ENCODE data around the gene NPEPPS. TPM values are rescaled to one million over a fixed set of nuclear protein-coding genes. Genes with fewer than 3 reads are reported as not detected.
A peak's percentile ranks its signal among the peaks of the same experiment; 100 is the strongest.

The NPEPPS gene
- polyA plus RNA-seq, 2 donors: 110 to 115 TPM

- no peaks in the 10 kb centered on the region for H3K36me3 ChIP-seq (ENCODE audit: control insufficient read depth in 2 of 2, insufficient read depth in 2 of 2, low read length in 1 of 2)
- WGBS, 2 donors: 74 to 77% methylated on average over 3 of the region's 3 CpGs
- no peak overlapping the region for H3K27ac ChIP-seq (ENCODE audit: low read depth in 2 of 2, low read length in 1 of 2)
- no peaks in the 10 kb centered on the region for H3K4me1 ChIP-seq (ENCODE audit: control insufficient read depth in 2 of 2, insufficient read depth in 2 of 2, low read length in 1 of 2)
- no peaks in the 10 kb centered on the region for H3K9me3 ChIP-seq (ENCODE audit: control insufficient read depth in 2 of 2, insufficient read depth in 1 of 2, low read depth in 1 of 2, low read length in 1 of 2)
- no peaks in the 10 kb centered on the region for H3K27me3 ChIP-seq (ENCODE audit: control insufficient read depth in 1 of 2, insufficient read depth in 2 of 2, low read length in 2 of 2)
- no peak overlapping the region for H3K4me3 ChIP-seq (ENCODE audit: low read depth in 1 of 2, low read length in 2 of 2)
Observed at GRCh38 chr17:47640076-47640475, 109.2 kb downstream of the NPEPPS start.

- no peak overlapping the region for H3K27ac ChIP-seq (ENCODE audit: low read depth in 2 of 2, low read length in 1 of 2)
- H3K36me3 ChIP-seq (ENCODE audit: control insufficient read depth in 2 of 2, insufficient read depth in 2 of 2, low read length in 1 of 2): no peaks in the 10 kb centered on the region
- H3K4me1 ChIP-seq (ENCODE audit: control insufficient read depth in 2 of 2, insufficient read depth in 2 of 2, low read length in 1 of 2): no peaks in the 10 kb centered on the region
- WGBS, 2 donors: 82 to 87% methylated on average over 4 of the region's 4 CpGs
- no peak overlapping the region for H3K4me3 ChIP-seq (ENCODE audit: low read depth in 1 of 2, low read length in 2 of 2)
- no peaks in the 10 kb centered on the region for H3K27me3 ChIP-seq (ENCODE audit: control insufficient read depth in 1 of 2, insufficient read depth in 2 of 2, low read length in 2 of 2)
- no peaks in the 10 kb centered on the region for H3K9me3 ChIP-seq (ENCODE audit: control insufficient read depth in 2 of 2, insufficient read depth in 1 of 2, low read depth in 1 of 2, low read length in 1 of 2)
Observed at GRCh38 chr17:47641202-47641601, 110.3 kb downstream of the NPEPPS start.

GRCh38 chr17:47643116-47643515, 112.2 kb downstream of the NPEPPS start:
- Histone ChIP-seq H3K9me3 (ENCODE audit: control insufficient read depth in 2 of 2, insufficient read depth in 1 of 2, low read depth in 1 of 2, low read length in 1 of 2) (no peaks in the 10 kb centered on the region), H3K36me3 (ENCODE audit: control insufficient read depth in 2 of 2, insufficient read depth in 2 of 2, low read length in 1 of 2) (no peaks in the 10 kb centered on the region), H3K4me1 (ENCODE audit: control insufficient read depth in 2 of 2, insufficient read depth in 2 of 2, low read length in 1 of 2) (no peaks in the 10 kb centered on the region), H3K27ac (ENCODE audit: low read depth in 2 of 2, low read length in 1 of 2) (no peak overlapping the region), H3K27me3 (ENCODE audit: control insufficient read depth in 1 of 2, insufficient read depth in 2 of 2, low read length in 2 of 2) (no peaks in the 10 kb centered on the region), H3K4me3 (ENCODE audit: low read depth in 1 of 2, low read length in 2 of 2) (no peak overlapping the region)
- WGBS, 2 donors: 74 to 75% methylated on average over 2 of the region's 2 CpGs

- Histone ChIP-seq H3K36me3 (ENCODE audit: control insufficient read depth in 2 of 2, insufficient read depth in 2 of 2, low read length in 1 of 2) (no peaks in the 10 kb centered on the region), H3K27ac (ENCODE audit: low read depth in 2 of 2, low read length in 1 of 2) (no peak overlapping the region), H3K9me3 (ENCODE audit: control insufficient read depth in 2 of 2, insufficient read depth in 1 of 2, low read depth in 1 of 2, low read length in 1 of 2) (no peaks in the 10 kb centered on the region), H3K4me1 (ENCODE audit: control insufficient read depth in 2 of 2, insufficient read depth in 2 of 2, low read length in 1 of 2) (no peaks in the 10 kb centered on the region), H3K4me3 (ENCODE audit: low read depth in 1 of 2, low read length in 2 of 2) (no peak overlapping the region), H3K27me3 (ENCODE audit: control insufficient read depth in 1 of 2, insufficient read depth in 2 of 2, low read length in 2 of 2) (no peaks in the 10 kb centered on the region)
- 85 to 86% methylated on average over 5 of the region's 5 CpGs for WGBS, 2 donors
Observed at GRCh38 chr17:47644324-47644723, 113.4 kb downstream of the NPEPPS start.

- H3K27ac ChIP-seq (ENCODE audit: low read depth in 2 of 2, low read length in 1 of 2): peak within 1 kb of the TSS; percentile 94 to 96
- peak within 1 kb of the TSS; percentile 76 to 82 for H3K4me3 ChIP-seq (ENCODE audit: low read depth in 1 of 2, low read length in 2 of 2)
- peaks cover 0 to 3% of the 10 kb centered on the region in 2 donors for H3K36me3 ChIP-seq (ENCODE audit: control insufficient read depth in 2 of 2, insufficient read depth in 2 of 2, low read length in 1 of 2)
- 1% methylated on average over 68 to 74 of the region's 74 CpGs for WGBS, 2 donors
- H3K27me3 ChIP-seq (ENCODE audit: control insufficient read depth in 1 of 2, insufficient read depth in 2 of 2, low read length in 2 of 2): no peaks in the 10 kb centered on the region
- no peaks in the 10 kb centered on the region for H3K4me1 ChIP-seq (ENCODE audit: control insufficient read depth in 2 of 2, insufficient read depth in 2 of 2, low read length in 1 of 2)
- H3K9me3 ChIP-seq (ENCODE audit: control insufficient read depth in 2 of 2, insufficient read depth in 1 of 2, low read depth in 1 of 2, low read length in 1 of 2): no peaks in the 10 kb centered on the region
Observed at GRCh38 chr17:47649153-47649971, 118.5 kb downstream of the NPEPPS start, which contains the start of gene KPNB1. KPNB1 (plus strand) TSS chr17:47649919; CDS start chr17:47650245, 326 bp downstream.

GRCh38 chr17:47649972-47650524, 119.1 kb downstream of the NPEPPS start:
- no peaks in the 10 kb centered on the region for H3K4me1 ChIP-seq (ENCODE audit: control insufficient read depth in 2 of 2, insufficient read depth in 2 of 2, low read length in 1 of 2)
- H3K4me3 ChIP-seq (ENCODE audit: low read depth in 1 of 2, low read length in 2 of 2): peak overlapping the region; percentile 76 to 82
- no peaks in the 10 kb centered on the region for H3K27me3 ChIP-seq (ENCODE audit: control insufficient read depth in 1 of 2, insufficient read depth in 2 of 2, low read length in 2 of 2)
- no peaks in the 10 kb centered on the region for H3K9me3 ChIP-seq (ENCODE audit: control insufficient read depth in 2 of 2, insufficient read depth in 1 of 2, low read depth in 1 of 2, low read length in 1 of 2)
- WGBS, 2 donors: 0% methylated on average over 30 to 48 of the region's 48 CpGs
- H3K36me3 ChIP-seq (ENCODE audit: control insufficient read depth in 2 of 2, insufficient read depth in 2 of 2, low read length in 1 of 2): peaks cover 2 to 6% of the 10 kb centered on the region in 2 donors
- peak overlapping the region; percentile 94 to 96 for H3K27ac ChIP-seq (ENCODE audit: low read depth in 2 of 2, low read length in 1 of 2)

GRCh38 chr17:47650525-47651522, 119.9 kb downstream of the NPEPPS start:
- Histone ChIP-seq H3K27ac (ENCODE audit: low read depth in 2 of 2, low read length in 1 of 2) (peak overlapping the region; percentile 94 to 96), H3K4me3 (ENCODE audit: low read depth in 1 of 2, low read length in 2 of 2) (peak overlapping the region; percentile 76 to 82), H3K27me3 (ENCODE audit: control insufficient read depth in 1 of 2, insufficient read depth in 2 of 2, low read length in 2 of 2) (no peaks in the 10 kb centered on the region), H3K36me3 (ENCODE audit: control insufficient read depth in 2 of 2, insufficient read depth in 2 of 2, low read length in 1 of 2) (peaks cover 2 to 10% of the 10 kb centered on the region in 2 donors), H3K4me1 (ENCODE audit: control insufficient read depth in 2 of 2, insufficient read depth in 2 of 2, low read length in 1 of 2) (no peaks in the 10 kb centered on the region), H3K9me3 (ENCODE audit: control insufficient read depth in 2 of 2, insufficient read depth in 1 of 2, low read depth in 1 of 2, low read length in 1 of 2) (no peaks in the 10 kb centered on the region)
- 2 to 4% methylated on average over 15 to 38 of the region's 39 CpGs for WGBS, 2 donors

- H3K27ac ChIP-seq (ENCODE audit: low read depth in 2 of 2, low read length in 1 of 2): no peak overlapping the region
Observed at GRCh38 chr17:47651704-47652103, 120.8 kb downstream of the NPEPPS start.

GRCh38 chr17:47652570-47652969, 121.7 kb downstream of the NPEPPS start:
- Histone ChIP-seq H3K27me3 (ENCODE audit: control insufficient read depth in 1 of 2, insufficient read depth in 2 of 2, low read length in 2 of 2) (no peaks in the 10 kb centered on the region), H3K27ac (ENCODE audit: low read depth in 2 of 2, low read length in 1 of 2) (no peak overlapping the region), H3K36me3 (ENCODE audit: control insufficient read depth in 2 of 2, insufficient read depth in 2 of 2, low read length in 1 of 2) (peaks cover 4 to 24% of the 10 kb centered on the region in 2 donors), H3K4me3 (ENCODE audit: low read depth in 1 of 2, low read length in 2 of 2) (no peak overlapping the region), H3K9me3 (ENCODE audit: control insufficient read depth in 2 of 2, insufficient read depth in 1 of 2, low read depth in 1 of 2, low read length in 1 of 2) (no peaks in the 10 kb centered on the region), H3K4me1 (ENCODE audit: control insufficient read depth in 2 of 2, insufficient read depth in 2 of 2, low read length in 1 of 2) (no peaks in the 10 kb centered on the region)
- 83 to 87% methylated on average over 6 of the region's 6 CpGs for WGBS, 2 donors

More at GRCh38 chr17:47651704-47652103, 120.8 kb downstream of the NPEPPS start:
- no peaks in the 10 kb centered on the region for H3K9me3 ChIP-seq (ENCODE audit: control insufficient read depth in 2 of 2, insufficient read depth in 1 of 2, low read depth in 1 of 2, low read length in 1 of 2)
- no peaks in the 10 kb centered on the region for H3K4me1 ChIP-seq (ENCODE audit: control insufficient read depth in 2 of 2, insufficient read depth in 2 of 2, low read length in 1 of 2)
- 39 to 41% methylated on average over 2 of the region's 2 CpGs for WGBS, 2 donors
- no peaks in the 10 kb centered on the region for H3K27me3 ChIP-seq (ENCODE audit: control insufficient read depth in 1 of 2, insufficient read depth in 2 of 2, low read length in 2 of 2)
- no peak overlapping the region for H3K4me3 ChIP-seq (ENCODE audit: low read depth in 1 of 2, low read length in 2 of 2)
- peaks cover 2 to 17% of the 10 kb centered on the region in 2 donors for H3K36me3 ChIP-seq (ENCODE audit: control insufficient read depth in 2 of 2, insufficient read depth in 2 of 2, low read length in 1 of 2)
